CD4-positive, alpha-beta T cell (primary cell): Measurements from ENCODE around the gene ABL1. TPM values are rescaled to one million over a fixed set of nuclear protein-coding genes. Genes with fewer than 3 reads are reported as not detected.

Experiments used
- ATAC-seq: fragments of 200-7000 bp; cut with Tn5 transposase; one replicate; pipeline ENCODE4 v1.10.0; 2022; ENCODE audit warnings: mild to moderate bottlenecking; ENCODE audit not compliant: poor library complexity
- CTCF ChIA-PET: fragments of 350-600 bp; sonication (Branson Sonifier 250); formaldehyde crosslinking; loops from one replicate; lab custom pipeline; 2021; ENCODE audit warnings: antibody characterized with exemption, inconsistent platforms; lab: Charles Lee
- POLR2A ChIA-PET: fragments of 350-600 bp; sonication (Branson Sonifier 250); formaldehyde crosslinking; loops from one replicate; lab custom pipeline; 2021; ENCODE audit warnings: antibody characterized with exemption, inconsistent platforms; lab: Charles Lee
- DNase-seq, 14 experiments: peaks; one replicate each; pipeline ENCODE4 v3.0.0-alpha.2; 2013 to 2020; ENCODE audit warnings: mixed read lengths in 2 of 14
- H3K27ac ChIP-seq, 2 donors: one replicate each; pipeline versions ENCODE4 v1.5.1 to v1.7.0; 2013; ENCODE audit warnings: low read length in 2 of 2, low read depth in 1 of 2, mild to moderate bottlenecking in 1 of 2
- H3K27me3 ChIP-seq, 2 experiments: 1 replicate in 1 of 2; 2 replicates in 1 of 2; pipeline versions ENCODE4 v1.6.1 to v1.7.0; 2013; ENCODE audit warnings: low read length in 2 of 2, control low read depth in 1 of 2, mild to moderate bottlenecking in 1 of 2, moderate library complexity in 1 of 2; ENCODE audit not compliant: insufficient read depth in 2 of 2, control insufficient read depth in 1 of 2
- H3K36me3 ChIP-seq: one replicate; pipeline ENCODE4 v1.6.1; 2013; ENCODE audit warnings: low read length, control low read depth; ENCODE audit not compliant: insufficient read depth
- H3K4me1 ChIP-seq: one replicate; pipeline ENCODE4 v1.6.1; 2013; ENCODE audit warnings: low read length, control low read depth; ENCODE audit not compliant: insufficient read depth
- H3K4me3 ChIP-seq: one replicate; pipeline ENCODE4 v1.5.1; 2013; ENCODE audit warnings: mild to moderate bottlenecking, low read length, moderate library complexity
- H3K9me3 ChIP-seq, 2 experiments: 1 replicate in 1 of 2; 2 replicates in 1 of 2; pipeline versions ENCODE4 v1.6.1 to v1.7.0; 2013; ENCODE audit warnings: low read length in 2 of 2, mild to moderate bottlenecking in 2 of 2, control low read depth in 1 of 2, moderate library complexity in 1 of 2; ENCODE audit not compliant: control insufficient read depth in 1 of 2, insufficient read depth in 1 of 2
- H3K27ac Mint-ChIP-seq: one replicate; pipeline ENCODE4 v1.8.0; 2020; ENCODE audit warnings: mixed read lengths
- H3K27me3 Mint-ChIP-seq: one replicate; pipeline ENCODE4 v1.8.0; 2021; ENCODE audit warnings: mixed read lengths
- H3K36me3 Mint-ChIP-seq: one replicate; pipeline ENCODE4 v1.8.0; 2021; ENCODE audit warnings: low read depth, mixed read lengths
- H3K4me1 Mint-ChIP-seq: one replicate; pipeline ENCODE4 v1.8.0; 2021; ENCODE audit warnings: low read depth, mixed read lengths
- H3K4me3 Mint-ChIP-seq: one replicate; pipeline ENCODE4 v1.8.0; 2020; ENCODE audit warnings: mild to moderate bottlenecking, mixed read lengths
- H3K9me3 Mint-ChIP-seq: one replicate; pipeline ENCODE4 v1.8.0; 2020; ENCODE audit warnings: mixed read lengths
- CTCF ChIP-seq: fragments of 200-600 bp; IDR thresholded peaks from one replicate; pipeline ENCODE4 v1.8.0; 2022; ENCODE audit warnings: antibody characterized with exemption, mild to moderate bottlenecking
- intact Hi-C, 2 experiments: fragments of 100-400 bp; cut with DNase I in 1 of 2; cut with micrococcal nuclease in 1 of 2; formaldehyde crosslinking; loops; one replicate each; pipeline versions ENCODE4 v1.15.1 to v1.9.0; 2023 to 2025; cut with DNase I, micrococcal nuclease
- total RNA-seq, 174 experiments: library from RNA in 2 of 174; stranded (reverse) in 2 of 174; gene quantifications; one replicate each; pipeline ENCODE4 v1.2.3 and lab custom pipeline; 2021 to 2026

Gene ABL1
- total RNA-seq, 2 experiments from 2014 or later, result 29.8 to 33.7 TPM

- Mint-ChIP-seq H3K4me3 (no peak overlapping the region), H3K4me1 (no peaks in the 10 kb centered on the region), H3K36me3 (no peaks in the 10 kb centered on the region), H3K27ac (no peak overlapping the region), H3K9me3 (no peaks in the 10 kb centered on the region), H3K27me3 (peaks cover 8% of the 10 kb centered on the region)
- ATAC-seq (no peak), DNase-seq (no peak)
- ChIA-PET POLR2A (no interaction called here), CTCF (no interaction called here)
- H3K4me1 ChIP-seq, result no peaks in the 10 kb centered on the region
- peaks cover 0 to 3% of the 10 kb centered on the region in 2 experiments for H3K27me3 ChIP-seq
- H3K27ac ChIP-seq, result no peak overlapping the region
- no peaks in the 10 kb centered on the region for H3K36me3 ChIP-seq
- no peak for TF ChIP-seq CTCF
- H3K4me3 ChIP-seq, result no peak overlapping the region
- no peaks in the 10 kb centered on the region for H3K9me3 ChIP-seq
- intact Hi-C loops, result no loop called here
These were observed 87.2 kb downstream of the ABL1 start for GRCh38 chr9:130921989-130922892.

- Mint-ChIP-seq H3K27me3 (peaks cover 10% of the 10 kb centered on the region), H3K9me3 (no peaks in the 10 kb centered on the region), H3K27ac (no peak overlapping the region), H3K4me3 (no peak overlapping the region), H3K36me3 (no peaks in the 10 kb centered on the region), H3K4me1 (no peaks in the 10 kb centered on the region)
- intact Hi-C loops, result no loop called here
- no peak overlapping the region for H3K27ac ChIP-seq
- no peaks in the 10 kb centered on the region for H3K4me1 ChIP-seq
- H3K4me3 ChIP-seq, result no peak overlapping the region
- H3K27me3 ChIP-seq, result peaks cover 0 to 3% of the 10 kb centered on the region in 2 experiments
- ChIA-PET POLR2A (no interaction called here), CTCF (no interaction called here)
- H3K9me3 ChIP-seq, result no peaks in the 10 kb centered on the region
- H3K36me3 ChIP-seq, result no peaks in the 10 kb centered on the region
- TF ChIP-seq CTCF, result no peak
- no peak for ATAC-seq
- DNase-seq, result no peak
These were observed 88.0 kb downstream of the ABL1 start for GRCh38 chr9:130922893-130923610.

GRCh38 chr9:130923611-130924447 is 88.8 kb downstream of the ABL1 start:
- no peak overlapping the region for H3K27ac ChIP-seq
- H3K4me1 Mint-ChIP-seq, result no peaks in the 10 kb centered on the region
- ATAC-seq (no peak), DNase-seq (no peak)
- POLR2A ChIA-PET, result no interaction called here
- no peaks in the 10 kb centered on the region for H3K36me3 ChIP-seq
- peaks cover 0 to 3% of the 10 kb centered on the region in 2 experiments for H3K27me3 ChIP-seq
- peaks cover 11% of the 10 kb centered on the region for H3K27me3 Mint-ChIP-seq
- intact Hi-C loops, result no loop called here
- H3K36me3 Mint-ChIP-seq, result no peaks in the 10 kb centered on the region
- H3K4me3 ChIP-seq, result no peak overlapping the region
- no peaks in the 10 kb centered on the region for H3K9me3 ChIP-seq
- H3K4me3 Mint-ChIP-seq, result no peak overlapping the region
- no peaks in the 10 kb centered on the region for H3K9me3 Mint-ChIP-seq
- no peak for TF ChIP-seq CTCF
- H3K27ac Mint-ChIP-seq, result no peak overlapping the region
- H3K4me1 ChIP-seq, result no peaks in the 10 kb centered on the region
- CTCF ChIA-PET, result no interaction called here
